IMR-90 (cell line): ENCODE data around the gene IL21R. TPM values are rescaled to one million over a fixed set of nuclear protein-coding genes. Genes with fewer than 3 reads are reported as not detected.

ENCODE experiments used
- ATAC-seq: fragments of 200-7000 bp; cut with Tn5 transposase; 2 replicates; pipeline ENCODE4 v1.9.1; 2020; ENCODE audit warnings: low read depth, mild to moderate bottlenecking, moderate library complexity
- BruUV-seq: library from RNA; stranded (reverse); fragments of 400-500 nt; replicated peaks from 2 replicates; lab custom pipeline; 2021; lab: Mats Ljungman, UMichigan
- CTCF ChIA-PET: fragments of 300-600 bp; formaldehyde crosslinking; extraction: SDS; loops from one replicate; lab custom pipeline; 2021; ENCODE audit warnings: antibody characterized with exemption; lab: Yijun Ruan, JAX
- POLR2A ChIA-PET: fragments of 300-600 bp; sonication (Branson Sonifier 250); formaldehyde crosslinking; loops from one replicate; lab custom pipeline; 2022; ENCODE audit warnings: antibody characterized with exemption; ENCODE audit not compliant: unreplicated experiment; lab: Charles Lee
- DNase-seq: peaks from one replicate; pipeline ENCODE4 v3.0.0; 2013
- H2AFZ ChIP-seq: replicated peaks from 2 replicates; pipeline ENCODE3; 2013; ENCODE audit warnings: low read length, mild to moderate bottlenecking; ENCODE audit not compliant: poor library complexity
- H2AK5ac ChIP-seq: 2 replicates; pipeline ENCODE4 v1.6.1; 2013; ENCODE audit warnings: low read depth, low read length, inconsistent platforms
- H2AK9ac ChIP-seq: replicated peaks from 2 replicates; pipeline ENCODE3; 2013; ENCODE audit warnings: mild to moderate bottlenecking, low read depth, low read length, moderate library complexity; ENCODE audit not compliant: poor library complexity
- H2BK120ac ChIP-seq: 2 replicates; pipeline ENCODE4 v1.6.1; 2013; ENCODE audit warnings: low read depth, low read length, inconsistent platforms
- H2BK15ac ChIP-seq: 3 replicates; pipeline ENCODE4 v1.6.1; 2013; ENCODE audit warnings: low read depth, low read length, inconsistent platforms
- H2BK20ac ChIP-seq: 2 replicates; pipeline ENCODE4 v1.6.1; 2013; ENCODE audit warnings: low read depth, mild to moderate bottlenecking, inconsistent platforms, low read length, moderate library complexity
- H2BK5ac ChIP-seq: 2 replicates; pipeline ENCODE4 v1.6.1; 2013; ENCODE audit warnings: mild to moderate bottlenecking, low read depth, low read length, inconsistent platforms; ENCODE audit not compliant: poor library complexity, severe bottlenecking
- H3K14ac ChIP-seq: replicated peaks from 2 replicates; pipeline ENCODE4 v1.6.1; 2013; ENCODE audit warnings: low read depth, low read length, inconsistent platforms
- H3K18ac ChIP-seq: 2 replicates; pipeline ENCODE4 v1.6.1; 2013; ENCODE audit warnings: low read depth, low read length, control low read depth
- H3K23ac ChIP-seq: 2 replicates; pipeline ENCODE4 v1.6.1; 2013; ENCODE audit warnings: low read depth, low read length, inconsistent platforms
- H3K27ac ChIP-seq: 2 replicates; pipeline ENCODE4 v1.5.1; 2013; ENCODE audit warnings: mild to moderate bottlenecking, control low read depth, low read length; ENCODE audit not compliant: insufficient read depth
- H3K27me3 ChIP-seq: 2 replicates; pipeline ENCODE4 v1.6.1; 2013; ENCODE audit warnings: low read length; ENCODE audit not compliant: control insufficient read depth, insufficient read depth
- H3K36me3 ChIP-seq: 2 replicates; pipeline ENCODE4 v1.6.1; 2013; ENCODE audit warnings: low read length, mixed read lengths; ENCODE audit not compliant: control insufficient read depth, insufficient read depth
- H3K4ac ChIP-seq: 2 replicates; pipeline ENCODE4 v1.6.1; 2013; ENCODE audit warnings: low read depth, low read length, inconsistent platforms
- H3K4me1 ChIP-seq: 2 replicates; pipeline ENCODE4 v1.6.1; 2013; ENCODE audit warnings: low read length, mixed read lengths; ENCODE audit not compliant: control insufficient read depth, insufficient read depth
- H3K4me2 ChIP-seq: 2 replicates; pipeline ENCODE4 v1.6.1; 2013; ENCODE audit warnings: low read depth, mild to moderate bottlenecking, control low read depth, low read length, moderate library complexity
- H3K4me3 ChIP-seq: 2 replicates; pipeline ENCODE4 v1.5.1; 2013; ENCODE audit warnings: low read depth, mild to moderate bottlenecking, control low read depth, low read length, moderate library complexity; ENCODE audit not compliant: insufficient read depth
- H3K56ac ChIP-seq: 2 replicates; pipeline ENCODE4 v1.6.1; 2013; ENCODE audit warnings: low read length, inconsistent platforms; ENCODE audit not compliant: insufficient read depth; ENCODE audit errors: extremely low read depth
- H3K79me1 ChIP-seq, 2 experiments: 2 replicates each; pipeline ENCODE4 v1.6.1; 2013; ENCODE audit warnings: low read length in 2 of 2, inconsistent platforms in 1 of 2, low read depth in 1 of 2
- H3K9ac ChIP-seq: 2 replicates; pipeline ENCODE4 v1.6.1; 2013; ENCODE audit warnings: low read depth, low read length, control low read depth
- H3K9me1 ChIP-seq: 2 replicates; pipeline ENCODE4 v1.6.1; 2013; ENCODE audit warnings: low read length, inconsistent platforms; ENCODE audit not compliant: insufficient read depth
- H3K9me3 ChIP-seq: 2 replicates; pipeline ENCODE4 v1.6.1; 2013; ENCODE audit warnings: low read length; ENCODE audit not compliant: control insufficient read depth, insufficient read depth
- H4K20me1 ChIP-seq: 2 replicates; pipeline ENCODE4 v1.6.1; 2013; ENCODE audit warnings: low read length, inconsistent platforms; ENCODE audit not compliant: insufficient read depth
- H4K5ac ChIP-seq: 2 replicates; pipeline ENCODE4 v1.6.1; 2013; ENCODE audit warnings: mild to moderate bottlenecking, low read depth, low read length, control low read depth
- H4K8ac ChIP-seq, 2 experiments: 2 replicates each; pipeline ENCODE4 v1.6.1; 2013; ENCODE audit warnings: low read depth in 2 of 2, low read length in 2 of 2, control low read depth in 1 of 2, inconsistent platforms in 1 of 2
- H4K91ac ChIP-seq: 2 replicates; pipeline ENCODE4 v1.6.1; 2013; ENCODE audit warnings: low read depth, low read length, inconsistent platforms; ENCODE audit not compliant: insufficient read depth
- BHLHE40 ChIP-seq: fragments of 150-350 bp; IDR thresholded peaks from 2 replicates; pipeline ENCODE4 v1.6.1; 2016; ENCODE audit warnings: mild to moderate bottlenecking, low read depth, low read length
- CEBPB ChIP-seq: IDR thresholded peaks from 2 replicates; pipeline ENCODE4 v1.6.1; 2012; ENCODE audit warnings: low read depth, low read length, improper control_type of control experiment
- CHD1 ChIP-seq: IDR thresholded peaks from 2 replicates; pipeline ENCODE4 v1.6.1; 2012; ENCODE audit warnings: low read depth, low read length, improper control_type of control experiment
- FOS ChIP-seq: fragments of 150-350 bp; IDR thresholded peaks from 2 replicates; pipeline ENCODE4 v1.6.1; 2016; ENCODE audit warnings: low read depth, low read length
- MAFK ChIP-seq: IDR thresholded peaks from 2 replicates; pipeline ENCODE4 v1.6.1; 2012; ENCODE audit warnings: low read depth, low read length, improper control_type of control experiment
- MAZ ChIP-seq: IDR thresholded peaks from 2 replicates; pipeline ENCODE4 v1.6.1; 2012; ENCODE audit warnings: low read depth, mild to moderate bottlenecking, low read length, improper control_type of control experiment, moderate library complexity, borderline replicate concordance
- MXI1 ChIP-seq: IDR thresholded peaks from 2 replicates; pipeline ENCODE4 v1.6.1; 2012; ENCODE audit warnings: low read depth, mild to moderate bottlenecking, low read length, moderate library complexity, borderline replicate concordance
- NFE2L2 ChIP-seq: fragments of 150-350 bp; IDR thresholded peaks from 2 replicates; pipeline ENCODE4 v1.6.1; 2016; ENCODE audit warnings: low read depth, mild to moderate bottlenecking, low read length
- POLR2A ChIP-seq: IDR thresholded peaks from 2 replicates; pipeline ENCODE4 v1.6.1; 2012; ENCODE audit warnings: mild to moderate bottlenecking, low read depth, low read length
- RAD21 ChIP-seq: IDR thresholded peaks from 2 replicates; pipeline ENCODE4 v1.6.1; 2012; ENCODE audit warnings: low read length, improper control_type of control experiment
- RCOR1 ChIP-seq: IDR thresholded peaks from 2 replicates; pipeline ENCODE4 v1.6.1; 2012; ENCODE audit warnings: mild to moderate bottlenecking, low read length, improper control_type of control experiment; ENCODE audit not compliant: insufficient replicate concordance
- RFX5 ChIP-seq: IDR thresholded peaks from 2 replicates; pipeline ENCODE4 v1.8.0; 2012; ENCODE audit warnings: low read depth, mild to moderate bottlenecking, low read length, moderate library complexity
- SMC3 ChIP-seq: fragments of 150-350 bp; IDR thresholded peaks from 2 replicates; pipeline ENCODE4 v1.6.1; 2016; ENCODE audit warnings: low read depth, mild to moderate bottlenecking, antibody characterized with exemption, low read length, moderate library complexity
- WGBS, 2 experiments: methylation state at CpG; one replicate each; pipeline versions ENCODE4 v1.1.5 to v1.1.7; 2013; ENCODE audit warnings: missing lambda C conversion rate in 2 of 2; ENCODE audit not compliant: insufficient read length in 1 of 2; ENCODE audit errors: extremely low coverage in 2 of 2; 5-methylcytosine and 5-hydroxymethylcytosine counted together
- dilution Hi-C: fragments of 300-500 bp; cut with HindIII; formaldehyde crosslinking; loops from one replicate; pipeline ENCODE4 v1.14.3; 2018; ENCODE audit warnings: low sequenced_read_pairs; ENCODE audit not compliant: unreplicated experiment
- in situ Hi-C: fragments of 300-500 bp; cut with MboI; formaldehyde crosslinking; loops from 3 replicates; pipeline ENCODE4 v1.14.3; 2019; ENCODE audit warnings: low sequenced_read_pairs, inconsistent platforms, mixed read lengths
- intact Hi-C: fragments of 100-400 bp; cut with micrococcal nuclease; formaldehyde crosslinking; loops from 2 replicates; pipeline ENCODE4 v1.10.0; 2022
- polyA plus RNA-seq, 3 experiments: library from polyadenylated mRNA; depleted of rRNA; stranded (reverse); fragments of >200 nt; gene quantifications; 2 replicates each; pipeline ENCODE4 v1.2.3, GENCODE V29; 2012; ENCODE audit warnings: low replicate concordance in 1 of 3
- total RNA-seq: library from RNA; depleted of rRNA; stranded (reverse); fragments of >200 nt; gene quantifications from 2 replicates; pipeline ENCODE4 v1.2.3, GENCODE V29; 2012
- TF ChIP-seq, protein P1 (sequence below): fragments of 150-350 bp; IDR thresholded peaks from 2 replicates; pipeline ENCODE4 v1.6.1; 2016; ENCODE audit warnings: low read depth, mild to moderate bottlenecking, low read length, moderate library complexity, borderline replicate concordance
- TF ChIP-seq, protein P2 (sequence below): conservative IDR thresholded peaks from 2 replicates; pipeline ENCODE4 v1.5.1; 2012; ENCODE audit warnings: mild to moderate bottlenecking, low read depth, low read length, improper control_type of control experiment
- TF ChIP-seq, protein P3 (sequence below): fragments of 150-350 bp; IDR thresholded peaks from 2 replicates; pipeline ENCODE4 v1.6.1; 2017; ENCODE audit warnings: mild to moderate bottlenecking, antibody characterized with exemption, low read length, low read depth

Gene IL21R
- total and polyA plus RNA-seq, 2 of the 4 experiments (the other 2 are of a cell fraction), result 0.72 to 0.97 TPM

DNA sequence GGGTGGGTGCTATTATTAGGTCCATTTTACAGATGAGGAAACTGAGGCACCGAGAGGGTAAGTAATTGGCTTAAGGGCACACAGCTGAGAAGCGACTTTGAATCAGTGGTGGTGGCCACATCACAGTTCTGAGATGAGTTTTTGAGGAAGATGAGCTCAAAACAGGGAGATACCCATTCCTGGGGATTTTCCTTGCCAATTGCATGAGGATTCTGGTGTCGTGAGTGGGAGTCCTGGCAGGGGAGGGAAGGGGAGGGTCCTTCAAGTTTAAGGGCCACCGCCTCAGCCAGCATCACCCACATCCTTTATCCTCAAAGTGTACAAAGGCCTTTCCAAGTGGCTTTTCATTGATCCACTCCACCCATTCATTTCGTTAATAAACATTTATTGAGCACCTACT is 45.3 kb downstream of the IL21R start:
- H2AK9ac ChIP-seq, result no peak overlapping the region
- H3K4me2 ChIP-seq, result no peak overlapping the region
- no peak overlapping the region for H3K23ac ChIP-seq
- 80% methylated on average over 1 of the region's 5 CpGs; no CpG with 5 or more reads in 1 of the 2 experiments for WGBS, 2 experiments
- no peak for TF ChIP-seq CEBPB
- TF ChIP-seq CHD1, result no peak
- no peak for TF ChIP-seq POLR2A
- no peak for TF ChIP-seq MXI1
- no peak for TF ChIP-seq MAFK
- TF ChIP-seq RFX5, result no peak
- TF ChIP-seq, protein P1, sequence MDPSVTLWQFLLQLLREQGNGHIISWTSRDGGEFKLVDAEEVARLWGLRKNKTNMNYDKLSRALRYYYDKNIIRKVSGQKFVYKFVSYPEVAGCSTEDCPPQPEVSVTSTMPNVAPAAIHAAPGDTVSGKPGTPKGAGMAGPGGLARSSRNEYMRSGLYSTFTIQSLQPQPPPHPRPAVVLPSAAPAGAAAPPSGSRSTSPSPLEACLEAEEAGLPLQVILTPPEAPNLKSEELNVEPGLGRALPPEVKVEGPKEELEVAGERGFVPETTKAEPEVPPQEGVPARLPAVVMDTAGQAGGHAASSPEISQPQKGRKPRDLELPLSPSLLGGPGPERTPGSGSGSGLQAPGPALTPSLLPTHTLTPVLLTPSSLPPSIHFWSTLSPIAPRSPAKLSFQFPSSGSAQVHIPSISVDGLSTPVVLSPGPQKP, result no peak
- TF ChIP-seq, protein P2, sequence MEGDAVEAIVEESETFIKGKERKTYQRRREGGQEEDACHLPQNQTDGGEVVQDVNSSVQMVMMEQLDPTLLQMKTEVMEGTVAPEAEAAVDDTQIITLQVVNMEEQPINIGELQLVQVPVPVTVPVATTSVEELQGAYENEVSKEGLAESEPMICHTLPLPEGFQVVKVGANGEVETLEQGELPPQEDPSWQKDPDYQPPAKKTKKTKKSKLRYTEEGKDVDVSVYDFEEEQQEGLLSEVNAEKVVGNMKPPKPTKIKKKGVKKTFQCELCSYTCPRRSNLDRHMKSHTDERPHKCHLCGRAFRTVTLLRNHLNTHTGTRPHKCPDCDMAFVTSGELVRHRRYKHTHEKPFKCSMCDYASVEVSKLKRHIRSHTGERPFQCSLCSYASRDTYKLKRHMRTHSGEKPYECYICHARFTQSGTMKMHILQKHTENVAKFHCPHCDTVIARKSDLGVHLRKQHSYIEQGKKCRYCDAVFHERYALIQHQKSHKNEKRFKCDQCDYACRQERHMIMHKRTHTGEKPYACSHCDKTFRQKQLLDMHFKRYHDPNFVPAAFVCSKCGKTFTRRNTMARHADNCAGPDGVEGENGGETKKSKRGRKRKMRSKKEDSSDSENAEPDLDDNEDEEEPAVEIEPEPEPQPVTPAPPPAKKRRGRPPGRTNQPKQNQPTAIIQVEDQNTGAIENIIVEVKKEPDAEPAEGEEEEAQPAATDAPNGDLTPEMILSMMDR, result no peak
- no peak for TF ChIP-seq SMC3
- TF ChIP-seq RCOR1, result no peak
- TF ChIP-seq MAZ, result no peak
- no peak for TF ChIP-seq NFE2L2
- no peak for TF ChIP-seq RAD21
- TF ChIP-seq, protein P3, sequence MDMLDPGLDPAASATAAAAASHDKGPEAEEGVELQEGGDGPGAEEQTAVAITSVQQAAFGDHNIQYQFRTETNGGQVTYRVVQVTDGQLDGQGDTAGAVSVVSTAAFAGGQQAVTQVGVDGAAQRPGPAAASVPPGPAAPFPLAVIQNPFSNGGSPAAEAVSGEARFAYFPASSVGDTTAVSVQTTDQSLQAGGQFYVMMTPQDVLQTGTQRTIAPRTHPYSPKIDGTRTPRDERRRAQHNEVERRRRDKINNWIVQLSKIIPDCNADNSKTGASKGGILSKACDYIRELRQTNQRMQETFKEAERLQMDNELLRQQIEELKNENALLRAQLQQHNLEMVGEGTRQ, result no peak
- TF ChIP-seq FOS, result no peak
- TF ChIP-seq BHLHE40, result no peak
- no peak overlapping the region for H3K56ac ChIP-seq
- intact Hi-C loops (no loop called here), in situ Hi-C loops (no loop called here), dilution Hi-C loops (no loop called here)
- no peak overlapping the region for H3K14ac ChIP-seq
- peaks cover 5% of the 10 kb centered on the region for H3K4me1 ChIP-seq
- no peak overlapping the region for H4K91ac ChIP-seq
- peaks cover 2% of the 10 kb centered on the region; the same call in 1 of the 2 replicates for H3K36me3 ChIP-seq
- CTCF ChIA-PET, result no interaction called here
- no peak overlapping the region for H2BK15ac ChIP-seq
- no peak overlapping the region for H2BK5ac ChIP-seq
- no peak overlapping the region for H2BK20ac ChIP-seq
- H2BK120ac ChIP-seq, result no peak overlapping the region
- H3K9ac ChIP-seq, result no peak overlapping the region
- no peaks in the 10 kb centered on the region for H3K27me3 ChIP-seq
- H2AK5ac ChIP-seq, result no peak overlapping the region
- H3K18ac ChIP-seq, result no peak overlapping the region
- POLR2A ChIA-PET, result no interaction called here
- peaks cover 11% of the 10 kb centered on the region for H3K9me3 ChIP-seq
- no peak overlapping the region for H3K27ac ChIP-seq
- no peak overlapping the region for H4K5ac ChIP-seq
- no peak for ATAC-seq
- no peaks in the 10 kb centered on the region for H4K20me1 ChIP-seq
- no peak overlapping the region for H3K4me3 ChIP-seq
- H4K8ac ChIP-seq, result no peak overlapping the region
- H2AFZ ChIP-seq, result no peak overlapping the region
- H3K4ac ChIP-seq, result no peak overlapping the region
- 0 out of 2 replicates have a peak, but pooled peaks cover 8% of the 10 kb centered on the region for H3K9me1 ChIP-seq
- H3K79me1 ChIP-seq, result no peaks in the 10 kb centered on the region; a peak in 1 of 4 replicates
- no peak for DNase-seq
- BruUV-seq, result no TSS peak
